Right ventricle myocardium inferior (tissue), 1 donor: ENCODE measurements around the gene FBXO7. TPM values are rescaled to one million over a fixed set of nuclear protein-coding genes. Genes with fewer than 3 reads are reported as not detected.

ENCODE experiments used
- ATAC-seq: fragments of 200-7000 bp; cut with Tn5 transposase; one replicate; pipeline ENCODE4 v1.9.1; 2020; ENCODE audit warnings: mild to moderate bottlenecking, moderate library complexity
- DNase-seq: peaks from one replicate; pipeline ENCODE4 v3.0.0; 2021; ENCODE audit errors: missing footprints
- intact Hi-C: fragments of 100-400 bp; cut with DNase I; formaldehyde crosslinking; loops from one replicate; pipeline ENCODE4 v1.11.0; 2022
- total RNA-seq: library from RNA; stranded (reverse); fragmentation: NEBNext Ultra II Directional; extraction: Animal tissue kit (Norgen Biotek cat#: 25700); gene quantifications from one replicate; pipeline ENCODE4 v1.2.1, GENCODE V29; 2021
- donor health status: DM: no; HTN: yes; CAD: no; lungs with severe emphysema.

The FBXO7 gene
- total RNA-seq, 1 donor from 2014 or later: 35.8 TPM

DNA sequence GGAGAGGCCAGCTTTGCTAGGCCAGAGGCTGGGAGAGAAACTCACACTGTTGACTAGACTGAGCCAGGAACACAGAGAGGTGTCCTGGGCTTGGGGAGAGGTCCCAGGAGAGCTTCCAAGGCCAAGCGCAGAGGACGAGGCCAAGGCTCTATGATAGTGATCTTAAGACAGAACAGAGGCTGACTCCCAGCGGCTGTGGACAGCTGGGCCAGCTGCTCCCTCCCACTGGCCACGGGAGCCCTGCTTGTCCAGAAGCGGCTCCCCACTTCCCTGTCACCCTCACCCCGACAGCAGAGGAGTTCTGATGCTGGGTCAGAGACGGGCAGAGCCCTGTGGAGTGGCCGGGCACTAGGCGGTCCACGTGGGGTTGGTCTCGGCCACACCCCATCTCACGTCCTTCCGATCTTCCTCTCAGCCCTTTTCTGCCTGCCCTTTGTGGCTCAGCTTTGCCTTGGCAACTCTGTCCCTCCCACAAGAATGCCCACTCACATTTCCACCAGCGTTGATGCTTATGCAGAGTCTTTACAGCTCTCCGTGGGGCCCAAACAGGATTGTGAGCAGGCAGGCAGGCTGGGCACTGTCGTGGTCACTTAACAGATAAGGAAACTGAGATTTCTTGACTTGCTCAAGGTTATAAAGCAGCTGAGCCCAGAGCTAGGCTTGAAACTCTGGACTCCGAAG lies 68.2 kb downstream of the FBXO7 start:
- intact Hi-C loops: no loop called here
- peak; percentile 87 for DNase-seq
- ATAC-seq: peak; percentile 95

DNA sequence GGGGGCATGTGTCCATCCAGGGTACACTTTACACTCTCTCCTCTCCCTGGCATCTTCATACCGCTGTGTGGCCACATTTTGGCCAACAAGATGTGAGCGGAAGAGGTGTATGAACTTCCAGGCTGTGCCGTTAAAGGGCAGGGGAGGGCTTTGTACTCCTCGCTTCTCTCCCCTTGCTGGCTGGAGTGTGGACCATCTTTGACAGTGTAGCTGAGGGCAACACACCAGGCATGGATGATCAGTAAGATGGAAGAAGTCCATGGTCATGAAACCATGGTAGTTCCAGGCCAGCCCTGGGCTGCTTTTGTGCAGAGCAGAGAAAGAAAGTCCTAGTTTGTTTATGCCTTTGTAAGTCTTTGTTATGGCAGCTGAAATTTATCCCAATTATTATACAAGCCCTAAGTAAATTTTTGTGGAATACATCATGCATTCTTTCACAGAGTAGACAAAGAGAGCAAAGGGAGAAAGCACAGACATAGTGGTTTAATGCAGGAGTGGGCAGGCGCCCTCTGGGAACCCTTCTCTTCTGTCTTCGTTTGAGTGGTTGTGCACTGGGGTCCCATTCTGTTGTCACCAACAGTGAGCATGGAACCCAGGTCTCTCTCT lies 70.4 kb downstream of the FBXO7 start:
- intact Hi-C loops: no loop called here
- no peak for ATAC-seq
- no peak for DNase-seq

DNA sequence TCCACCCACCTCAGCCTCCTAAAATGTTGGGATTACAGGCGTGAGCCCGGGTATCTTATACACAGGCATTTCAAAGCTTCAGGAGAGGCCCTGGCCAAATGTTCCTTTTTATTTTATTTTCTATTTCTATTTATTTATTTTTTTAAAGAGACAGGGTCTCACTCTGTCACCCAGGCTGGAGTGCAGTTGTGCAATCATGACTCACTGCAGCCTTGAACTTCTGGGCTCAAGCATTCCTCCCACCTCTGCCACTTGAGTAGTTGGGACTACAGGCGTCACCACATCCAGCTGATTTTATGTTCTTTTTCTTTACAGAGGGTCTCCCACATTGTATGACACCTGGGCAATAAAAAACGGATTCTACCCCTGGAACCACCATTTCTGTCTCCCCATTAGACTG lies 71.2 kb downstream of the FBXO7 start:
- intact Hi-C loops: no loop called here
- ATAC-seq: no peak
- no peak for DNase-seq

DNA sequence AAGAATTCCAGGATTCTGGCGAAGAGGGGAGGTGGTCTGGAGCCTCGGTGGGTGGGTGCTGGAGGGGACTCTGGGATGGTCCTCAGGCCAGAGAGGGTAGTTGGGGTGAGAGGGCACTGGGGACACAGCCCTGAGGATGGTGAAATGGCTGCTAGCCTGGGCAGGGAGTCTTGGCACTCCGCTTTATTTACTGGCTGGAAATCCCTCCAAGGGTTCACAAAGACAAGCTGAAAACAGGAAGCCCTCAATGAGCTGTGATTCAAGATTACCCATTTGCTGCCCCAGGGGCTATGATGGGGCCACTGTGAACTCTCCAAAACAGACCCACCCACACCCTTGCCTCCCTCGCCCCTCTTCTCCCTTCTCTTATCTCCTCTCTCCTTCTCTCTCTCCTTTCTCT lies 71.9 kb downstream of the FBXO7 start:
- DNase-seq: no peak
- intact Hi-C loops: no loop called here
- peak; percentile 53 for ATAC-seq

DNA sequence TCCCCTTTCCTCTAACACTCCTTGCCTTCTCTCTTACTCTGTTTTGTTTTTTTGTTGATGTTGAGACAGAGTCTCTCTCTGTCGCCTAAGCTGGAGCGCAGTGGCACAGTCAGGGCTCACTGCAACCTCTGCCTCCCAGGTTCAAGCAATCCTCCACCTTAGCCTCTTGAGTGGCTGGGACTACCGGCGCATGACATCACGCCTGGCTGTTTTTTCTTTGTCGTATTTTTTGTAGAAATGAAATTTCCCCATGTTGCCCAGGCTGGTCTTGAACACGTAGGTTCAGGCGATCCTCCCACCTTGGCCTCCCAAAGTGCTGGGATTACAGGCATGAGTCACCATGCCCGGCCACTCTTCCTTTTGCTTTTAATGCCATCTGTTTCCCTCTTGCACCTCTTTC lies 72.3 kb downstream of the FBXO7 start:
- intact Hi-C loops: no loop called here
- DNase-seq (no peak), ATAC-seq (no peak)

DNA sequence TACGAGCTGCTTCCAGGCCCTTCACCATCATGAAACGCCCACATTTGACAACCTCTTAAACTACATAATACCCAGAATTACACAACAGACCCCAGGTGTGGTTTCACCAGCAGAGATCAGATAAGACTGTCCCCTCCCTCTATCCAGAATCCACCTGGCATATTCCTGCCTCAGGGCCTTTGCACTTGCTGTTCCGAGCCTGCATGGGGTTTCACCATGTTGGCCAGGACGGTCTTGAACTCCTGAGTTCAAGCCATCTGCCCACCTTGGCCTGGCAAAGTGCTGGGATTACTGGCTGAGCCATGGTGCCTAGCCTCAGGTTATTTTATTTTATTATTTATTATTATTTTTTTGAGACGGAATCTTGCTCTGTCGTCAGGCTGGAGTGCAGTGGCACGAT lies 73.4 kb downstream of the FBXO7 start:
- no peak for ATAC-seq
- DNase-seq: no peak
- intact Hi-C loops: no loop called here

Other genes with a start within 250 kb of the FBXO7 start
- not detected for gene SLC5A4, start 219.5 kb upstream of the FBXO7 start, total RNA-seq
- not detected for gene RFPL3, start 116.9 kb upstream of the FBXO7 start, total RNA-seq
- 37.6 TPM for gene RTCB, start 62.6 kb upstream of the FBXO7 start, total RNA-seq
- not detected for gene BPIFC, start 10.4 kb upstream of the FBXO7 start, total RNA-seq